GM18909 (cell line): Measurements from ENCODE around the gene ENHO.

Experiments
- ATAC-seq: cut with Tn5 transposase; IDR thresholded peaks from one replicate; pipeline ENCODE4 v1.9.1; 2021; ENCODE audit warnings: mild to moderate bottlenecking; ENCODE audit not compliant: unreplicated experiment, poor library complexity

The ENHO gene

DNA sequence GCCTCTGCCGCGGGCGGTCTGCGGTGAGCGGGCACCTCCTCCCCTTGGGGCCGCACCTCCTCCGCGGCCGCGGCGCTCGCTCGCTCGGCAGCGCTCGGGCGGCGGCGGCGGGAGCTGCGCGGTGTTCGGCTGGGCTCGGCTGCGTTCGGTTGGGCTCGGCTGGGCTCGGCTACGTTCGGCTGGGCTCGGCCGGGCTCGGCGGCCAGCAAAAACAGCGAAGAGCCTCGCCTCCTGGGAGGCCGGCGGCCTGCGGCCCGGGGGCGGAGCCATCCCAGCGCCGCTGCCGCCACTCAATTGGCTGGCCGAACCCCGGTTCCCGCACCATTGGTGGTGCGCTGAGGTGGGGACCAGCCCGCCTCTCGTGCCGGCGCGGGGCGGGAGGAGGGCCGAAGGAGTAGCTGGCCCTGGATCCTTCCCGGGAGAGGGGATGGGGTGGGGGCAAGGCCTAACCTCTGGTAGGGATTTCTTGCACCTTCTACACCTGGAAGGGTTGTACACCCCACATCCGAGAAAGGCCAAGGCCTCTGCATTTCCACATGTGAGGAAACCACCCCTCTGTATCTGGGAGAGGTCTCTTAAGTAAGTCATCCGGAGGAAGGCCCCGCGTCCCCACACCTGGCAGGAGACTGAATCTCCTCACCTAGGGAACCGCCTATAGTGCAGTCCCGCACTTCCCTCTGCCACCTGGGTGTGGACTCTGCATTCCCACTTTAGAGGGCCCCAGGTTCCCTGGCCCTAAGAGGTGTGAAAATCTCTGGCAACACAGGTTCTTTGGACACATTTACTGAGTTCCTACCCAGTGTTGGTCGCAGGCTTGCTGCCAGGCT lies at the start of gene ENHO:
Gene ENHO, minus strand, starts transcription at position 20 of the 827 bp plus-strand sequence. CDS start 1,295 bp downstream, outside the sequence.
- peak; percentile 85 for ATAC-seq

DNA sequence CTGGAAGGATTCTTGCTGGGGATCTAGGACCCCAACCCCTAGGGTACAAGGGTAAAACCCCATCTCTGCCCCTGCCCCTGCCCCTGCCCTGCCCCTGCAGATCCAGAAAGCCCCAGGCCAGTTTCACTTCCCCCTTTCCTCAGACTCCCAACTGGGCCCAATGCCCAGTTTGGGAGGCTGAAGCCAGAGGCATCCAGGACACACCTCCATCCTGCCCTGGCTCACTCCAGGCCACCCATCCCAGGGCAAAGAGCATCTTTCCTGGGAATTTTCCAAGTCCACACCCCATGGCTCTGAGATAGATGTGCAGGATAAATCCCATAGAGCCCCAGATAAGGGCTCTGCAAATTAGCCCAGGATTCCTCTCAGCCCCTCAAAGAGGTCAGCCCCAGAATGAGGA lies 49.3 kb upstream of the ENHO start:
- ATAC-seq = no peak

- ATAC-seq = no peak
Observed at GRCh38 chr9:34571481-34571810, 48.7 kb upstream of the ENHO start.

GRCh38 chr9:34570809-34571480 lies 48.2 kb upstream of the ENHO start:
- ATAC-seq = no peak

DNA sequence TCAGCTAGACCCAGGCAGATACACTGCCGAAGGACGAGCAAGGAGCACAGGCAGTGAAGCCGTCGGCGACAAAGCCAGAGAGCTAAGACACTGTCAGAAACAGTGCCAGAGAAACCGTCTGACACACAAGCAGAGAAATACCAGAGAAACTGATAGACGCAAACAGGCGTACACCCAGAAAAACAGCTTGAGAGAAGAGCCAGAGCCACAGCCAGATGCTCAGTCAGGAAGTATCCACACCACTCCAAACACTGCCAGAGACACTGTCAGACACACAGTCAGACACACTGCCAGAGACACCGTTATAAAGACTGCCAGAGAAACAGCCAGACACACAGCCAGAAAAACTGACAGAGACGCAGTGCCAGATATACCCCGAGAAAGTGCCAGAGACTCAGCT lies 47.6 kb upstream of the ENHO start:
- ATAC-seq = no peak

DNA sequence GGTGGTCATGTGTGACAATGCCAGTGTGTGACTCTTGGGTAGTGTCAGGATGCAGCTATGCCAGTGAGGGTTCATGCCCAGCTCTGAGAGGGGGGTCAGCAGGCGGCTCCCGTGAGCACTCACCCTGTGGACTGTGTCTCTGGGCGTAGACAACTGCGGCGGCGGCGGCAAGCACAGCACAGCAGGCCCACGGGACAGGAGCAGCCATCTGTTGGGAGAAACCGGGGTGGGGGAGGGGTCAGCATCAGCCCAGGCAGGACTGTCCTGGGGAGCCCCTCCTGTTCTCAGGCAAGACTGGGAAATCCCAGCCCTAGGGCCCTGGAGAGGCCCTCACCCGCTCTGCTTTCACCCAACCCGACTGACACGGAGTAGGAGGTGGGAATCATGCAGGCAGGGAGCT lies 46.0 kb upstream of the ENHO start:
- ATAC-seq = no peak

DNA sequence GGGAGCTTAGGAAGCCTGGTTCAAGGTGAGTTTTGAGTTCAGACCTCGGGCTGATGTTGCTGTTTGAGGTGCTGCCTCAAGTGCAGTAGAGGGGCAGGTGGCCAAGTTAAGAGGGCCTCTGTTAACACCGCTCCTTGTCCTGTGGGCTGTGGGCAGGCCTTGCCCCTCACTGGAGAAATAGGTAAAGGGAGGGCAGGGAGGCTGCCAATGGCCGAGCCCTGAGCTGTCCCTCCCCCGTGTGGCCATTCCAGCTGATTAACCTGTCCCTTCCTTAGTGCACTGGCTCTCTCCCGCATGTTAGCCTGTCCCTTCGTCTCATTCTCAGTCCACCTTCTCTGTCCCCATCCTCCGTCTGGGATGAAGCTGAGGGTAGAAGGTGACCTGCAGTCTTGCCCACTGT lies 45.3 kb upstream of the ENHO start:
- ATAC-seq = no peak

- ATAC-seq = no peak
Observed at GRCh38 chr9:34566972-34567371, 44.2 kb upstream of the ENHO start.

DNA sequence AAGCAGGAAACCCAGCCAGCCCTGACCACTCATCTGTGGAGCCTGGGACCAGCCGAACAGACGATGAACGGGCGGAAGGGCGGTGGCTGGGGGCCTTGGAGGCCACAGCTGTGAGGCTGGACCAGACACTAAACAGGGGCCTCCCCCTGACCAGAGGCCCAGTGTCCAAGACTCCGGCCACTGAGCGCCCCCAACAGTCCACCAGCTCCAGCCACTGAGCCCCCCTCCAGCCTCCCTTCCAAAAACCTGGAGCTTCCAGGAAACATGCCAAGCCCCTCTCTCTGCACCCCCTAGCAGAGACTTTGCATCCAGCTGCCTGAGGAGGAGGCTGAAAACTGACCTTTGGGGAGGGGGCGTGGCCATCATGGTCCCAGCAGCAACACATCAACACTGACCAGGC lies 43.5 kb upstream of the ENHO start:
- ATAC-seq = no peak

DNA sequence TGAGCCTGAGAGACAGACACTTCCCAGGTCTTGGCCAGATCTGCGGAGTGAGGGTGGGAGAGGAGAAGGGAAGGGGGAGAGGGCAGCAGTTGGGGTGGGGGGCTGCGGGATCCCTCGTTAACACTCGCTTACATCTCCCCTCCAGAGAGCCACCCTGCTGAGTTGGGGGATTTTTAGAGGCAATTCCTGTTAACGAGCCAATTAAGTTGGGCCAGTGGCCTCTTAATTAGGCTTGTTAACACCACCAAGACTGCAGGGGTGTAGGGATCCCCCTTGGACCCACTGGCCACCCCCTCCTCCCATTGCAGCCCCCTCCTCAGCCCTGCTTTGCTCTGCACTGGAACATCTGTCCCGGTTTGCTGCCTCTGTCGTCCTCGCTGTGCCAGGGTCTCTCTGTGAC lies 43.1 kb upstream of the ENHO start:
- no peak for ATAC-seq

DNA sequence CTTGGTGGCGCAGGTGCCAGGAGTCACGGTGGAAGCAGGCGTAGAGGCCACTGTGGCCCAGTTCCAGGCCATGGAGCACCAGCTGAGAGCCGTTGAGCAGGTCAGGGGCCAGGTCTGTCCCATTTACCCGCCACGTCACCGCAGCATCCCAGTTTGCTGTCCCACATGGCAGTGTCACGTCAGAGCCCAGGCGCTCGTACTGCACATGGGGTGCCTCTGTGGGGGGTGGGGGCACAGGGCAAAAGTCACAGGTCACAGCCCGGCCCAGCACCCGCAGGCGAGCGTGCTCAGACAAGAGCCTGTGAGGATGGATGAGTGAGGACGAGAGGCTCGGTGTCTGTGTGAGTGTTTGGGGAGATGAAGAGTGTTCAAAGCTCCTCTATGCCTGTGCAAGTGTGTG lies 41.8 kb upstream of the ENHO start:
- no peak for ATAC-seq

DNA sequence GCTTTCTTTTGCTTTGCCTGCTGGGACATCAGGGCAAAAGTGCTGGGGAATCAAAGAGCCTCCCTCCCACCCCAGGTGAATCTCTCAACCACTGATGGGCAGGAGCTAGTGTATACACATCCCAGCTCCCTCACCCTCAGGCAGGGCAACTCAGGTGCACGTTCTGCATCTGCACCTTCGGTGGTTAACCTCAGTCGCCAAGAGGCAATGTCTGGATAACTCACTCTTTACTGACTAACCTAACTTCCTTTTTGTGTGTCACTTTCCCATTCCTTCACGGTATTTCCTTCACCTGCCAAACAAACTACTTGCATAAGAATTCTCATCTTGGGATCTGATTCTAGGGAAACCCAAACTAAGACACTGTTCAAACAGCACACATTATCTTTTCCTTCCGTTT lies 40.5 kb upstream of the ENHO start:
- ATAC-seq = no peak

DNA sequence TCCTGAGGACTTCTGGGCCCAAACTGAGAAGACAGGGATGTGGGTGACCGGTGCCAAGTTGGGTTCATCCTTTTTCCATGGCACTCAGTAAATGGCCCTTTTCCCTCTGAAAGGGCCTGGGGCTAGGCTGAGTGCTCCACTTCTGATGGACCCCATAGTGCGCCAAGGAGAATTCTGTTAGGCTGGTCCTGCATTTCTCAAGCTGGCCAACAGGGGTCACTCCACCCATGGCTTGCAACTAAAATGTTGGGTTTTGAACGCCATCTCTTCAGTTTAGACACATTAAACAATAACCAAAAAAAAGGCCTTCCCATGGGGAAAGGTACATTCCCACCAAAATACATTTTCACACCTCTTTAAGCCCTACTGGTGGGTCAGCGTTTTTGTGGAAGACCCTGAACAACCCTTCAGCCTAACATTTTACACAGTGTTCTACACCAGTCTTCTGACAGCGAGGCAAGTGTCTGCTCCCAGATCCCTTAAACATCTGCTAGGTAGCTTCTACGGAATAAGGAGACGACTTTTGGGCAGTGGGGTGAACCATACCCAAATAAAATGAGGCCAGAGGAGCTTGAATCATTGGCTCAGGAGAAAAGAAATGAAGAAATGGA lies 39.5 kb upstream of the ENHO start:
- no peak for ATAC-seq

GRCh38 chr9:34560599-34561214 lies 37.9 kb upstream of the ENHO start:
- no peak for ATAC-seq

GRCh38 chr9:34559624-34560455 lies 37.0 kb upstream of the ENHO start:
- ATAC-seq = no peak

DNA sequence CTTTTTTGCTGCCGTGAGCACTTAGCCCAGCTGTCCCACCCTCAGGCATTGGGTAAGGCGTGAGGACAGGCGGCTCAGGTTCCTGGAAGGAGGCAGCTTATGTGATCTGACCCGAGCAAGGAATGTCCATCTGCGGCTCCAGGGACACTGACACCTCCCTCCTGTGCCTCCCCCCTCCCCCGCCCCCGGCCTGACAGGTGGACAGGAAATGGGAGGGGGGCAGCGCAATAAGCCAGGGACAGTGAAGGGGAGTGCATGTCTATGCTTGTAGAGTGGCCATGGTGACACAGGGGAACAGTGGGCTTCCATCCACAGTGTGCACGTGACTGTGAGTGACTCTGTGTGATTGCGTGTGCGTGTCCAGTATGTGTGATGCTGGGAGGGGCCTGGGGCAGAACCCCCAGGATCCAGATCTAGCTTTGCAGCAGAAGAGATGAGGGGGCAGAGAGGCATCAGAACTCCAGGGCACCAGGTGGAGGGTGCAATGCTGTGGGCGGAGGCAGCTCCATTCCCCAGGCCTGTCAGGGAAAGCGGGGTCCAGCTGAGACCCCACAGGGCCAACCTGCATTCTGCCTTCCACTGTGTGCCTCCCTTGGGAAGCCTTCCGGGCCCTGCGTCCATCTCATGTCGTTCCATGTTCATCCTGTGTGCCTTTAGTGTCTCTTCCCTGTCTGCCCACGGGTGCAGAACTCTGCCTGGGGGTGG lies 36.3 kb upstream of the ENHO start:
- no peak for ATAC-seq

GRCh38 chr9:34558364-34558763 lies 35.6 kb upstream of the ENHO start:
- no peak for ATAC-seq

DNA sequence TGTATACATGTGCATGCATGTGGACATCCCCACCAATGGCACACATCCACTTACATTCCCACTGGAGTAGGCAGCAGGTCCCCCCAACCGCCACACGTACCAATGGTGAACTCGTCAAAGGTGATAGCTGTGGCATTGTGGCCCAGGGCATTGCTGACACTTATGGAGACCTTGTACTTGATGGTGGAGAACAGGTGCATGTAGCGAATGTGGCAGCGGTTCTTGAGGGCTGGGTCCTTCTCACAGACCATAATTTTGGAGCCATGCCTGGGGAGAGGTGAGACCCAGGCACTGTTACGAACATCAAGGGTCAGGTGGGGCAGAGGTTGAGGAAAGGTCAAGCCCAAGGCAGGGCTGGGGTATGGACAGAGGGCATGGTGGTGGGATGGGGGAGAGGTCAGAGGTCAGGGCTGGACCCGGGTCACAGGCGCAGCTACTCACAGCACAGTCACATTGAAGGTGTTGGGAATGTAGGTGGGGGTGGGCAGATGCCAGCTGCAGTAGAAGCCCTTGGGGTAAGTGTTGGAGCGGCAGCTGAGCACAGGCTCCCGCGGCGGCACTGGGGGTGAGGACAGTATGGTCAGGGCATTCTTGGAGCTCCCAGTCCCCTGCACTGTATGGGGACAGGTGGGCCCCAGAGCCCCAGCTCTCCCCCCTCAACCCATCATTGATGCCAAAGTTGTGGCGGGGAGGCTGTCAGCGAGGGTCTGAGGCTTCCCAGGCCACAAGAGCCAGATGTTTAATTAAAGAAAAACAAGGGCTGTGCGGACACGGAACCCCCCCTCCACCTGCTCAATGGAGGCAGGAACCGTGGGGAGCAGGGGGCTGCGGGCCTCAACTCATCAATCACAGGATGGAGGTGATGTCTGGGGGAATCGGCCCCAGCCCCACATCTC lies 34.9 kb upstream of the ENHO start:
- ATAC-seq = no peak

GRCh38 chr9:34556949-34557348 lies 34.2 kb upstream of the ENHO start:
- ATAC-seq = no peak
